A549 treated with AZD9567 at 1 μM for 4 hours (cell line): ENCODE data around the gene ERBIN. TPM values are rescaled to one million over a fixed set of nuclear protein-coding genes. Genes with fewer than 3 reads are reported as not detected.

Source experiments
- total RNA-seq: library from RNA; stranded (reverse); fragments of 200-300 nt; extraction: Qiagen RNA extraction; gene quantifications from 5 replicates; pipeline ENCODE4 v1.2.3, GENCODE V29; 2022; ENCODE audit not compliant: insufficient read depth

Gene ERBIN
- 19.4 to 29.5 TPM (median 22.1 TPM) in 5 replicates for total RNA-seq

GRCh38 chr5:65926276-65926783 is at the start of gene ERBIN:
TSS of gene ERBIN (plus strand) at chr5:65926575. CDS start at chr5:65992719, 66,144 bp downstream.

Other genes with a start within 250 kb of the ERBIN start
- 5.5 to 8.2 TPM (median 7.2 TPM) in 5 replicates for gene SGTB, start 204.5 kb upstream of the ERBIN start, total RNA-seq
- 50.5 to 74.7 TPM (median 61.2 TPM) in 5 replicates for gene NLN, start 204.4 kb upstream of the ERBIN start, total RNA-seq
- gene SREK1, start 217.7 kb downstream of the ERBIN start, total RNA-seq, result 24.6 to 35.8 TPM (median 32.8 TPM) in 5 replicates